DMS153 treated with DMSO at 0.1 percent for 48 hours (cell line): ENCODE measurements around the gene GTPBP10.

Source experiments
- DNase-seq: peaks from one replicate; lab custom pipeline; 2025; ENCODE audit not compliant: unreplicated experiment; lab: John Stamatoyannopoulos, UW

GTPBP10 gene

DNA sequence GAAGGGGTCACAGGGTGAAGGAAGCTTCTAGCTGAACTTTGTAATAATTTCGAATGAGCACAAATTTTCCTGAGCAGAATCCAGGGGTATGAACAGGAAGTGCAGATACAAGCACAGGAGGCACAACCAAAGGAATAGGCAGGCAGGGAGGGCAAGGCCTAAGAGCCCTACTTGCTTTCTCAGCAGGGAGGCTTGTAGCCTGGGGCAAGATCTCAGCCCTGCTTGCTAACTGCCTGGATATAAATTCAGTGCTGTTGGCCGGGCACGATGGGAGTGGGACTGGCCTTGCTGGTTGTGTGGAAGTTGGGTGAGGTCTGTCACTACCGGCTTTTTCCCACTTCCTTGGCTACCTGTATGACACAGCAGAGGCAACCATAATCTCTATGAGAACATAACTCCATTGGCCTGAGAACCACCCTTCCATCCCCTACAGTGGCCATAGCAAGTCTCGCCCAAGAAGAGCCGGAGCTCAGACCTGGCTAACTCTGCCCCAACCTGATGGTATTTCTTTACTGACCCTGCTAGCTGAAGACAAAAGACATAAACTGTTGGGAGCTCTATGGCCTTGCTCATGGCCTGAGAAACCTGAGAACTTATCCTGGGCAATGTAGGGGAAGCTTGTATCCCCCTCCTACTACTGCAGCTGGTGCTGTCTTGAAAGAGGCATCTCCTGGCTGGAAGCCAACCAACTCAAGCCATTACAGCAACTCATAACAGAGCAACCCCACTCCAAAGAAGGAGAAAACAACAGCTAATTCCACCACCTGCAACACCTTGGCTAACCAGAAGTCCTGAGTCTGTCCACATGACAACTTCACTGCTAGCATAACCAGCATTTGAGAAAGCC, 84.3 kb downstream of the GTPBP10 start:
- no peak for DNase-seq

- no peak for DNase-seq
Observed at GRCh38 chr7:90432752-90433151, 86.2 kb downstream of the GTPBP10 start.

DNA sequence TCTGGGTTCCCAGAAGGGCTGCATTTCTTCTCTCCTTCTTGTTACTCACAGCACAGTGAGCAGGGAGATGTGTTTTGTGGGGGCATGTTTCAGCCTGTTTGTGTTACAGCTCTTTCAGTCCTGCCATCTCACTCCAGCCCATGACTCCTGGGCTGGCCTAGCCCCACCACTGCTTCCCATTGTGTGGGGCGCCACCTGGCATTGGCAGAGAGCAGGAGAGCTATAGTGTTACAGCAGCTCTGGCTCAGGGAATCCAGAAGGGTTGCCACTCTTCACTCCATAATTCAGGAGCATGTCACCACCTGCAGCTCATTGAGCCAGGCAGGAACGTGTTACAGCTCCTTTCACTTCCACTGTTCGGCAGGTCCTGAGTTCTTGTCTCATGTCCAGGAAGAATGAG, 86.7 kb downstream of the GTPBP10 start:
- DNase-seq, result no peak
